Kidney (tissue), 14 donors: ENCODE measurements around the gene HECTD1. TPM values are rescaled to one million over a fixed set of nuclear protein-coding genes. Genes with fewer than 3 reads are reported as not detected.
"Not testable (repeated sequence)": the region's sequence is repeated elsewhere in the genome, so short reads cannot be mapped to it uniquely, and the experiment has no call there.

ENCODE experiments used
- DNase-seq, 5 donors: peaks; one replicate each; pipeline ENCODE4 v3.0.0-alpha.2; 2013 to 2020
- FAIRE-seq: peaks from 2 replicates; lab custom pipeline; 2012; peaks lifted over from hg19 to GRCh38; lab: Jason Lieb, UNC
- H3K27ac ChIP-seq, 2 donors: one replicate each; pipeline ENCODE4 v1.7.0; 2013; ENCODE audit warnings: low read depth in 2 of 2, low read length in 2 of 2, inconsistent platforms in 1 of 2
- H3K27me3 ChIP-seq: one replicate; pipeline ENCODE4 v1.7.1; 2013; ENCODE audit warnings: low read length, inconsistent platforms; ENCODE audit not compliant: control insufficient read depth, insufficient read depth
- H3K36me3 ChIP-seq, 3 donors: one replicate each; pipeline versions ENCODE4 v1.7.0 to v1.7.1; 2013; ENCODE audit warnings: low read length in 3 of 3, control low read depth in 1 of 3, inconsistent platforms in 1 of 3; ENCODE audit not compliant: insufficient read depth in 3 of 3, control insufficient read depth in 2 of 3
- H3K4me1 ChIP-seq, 3 donors: one replicate each; pipeline versions ENCODE4 v1.7.0 to v1.7.1; 2013; ENCODE audit warnings: low read length in 3 of 3, inconsistent platforms in 1 of 3, low read depth in 1 of 3; ENCODE audit not compliant: control insufficient read depth in 2 of 3, insufficient read depth in 2 of 3
- H3K4me3 ChIP-seq, 3 donors: one replicate each; pipeline versions ENCODE4 v1.7.0 to v1.8.1; 2013; ENCODE audit warnings: low read length in 3 of 3, control low read depth in 1 of 3, inconsistent platforms in 1 of 3
- H3K9ac ChIP-seq, 3 donors: one replicate each; pipeline versions ENCODE4 v1.7.0 to v1.7.1; 2013; ENCODE audit warnings: low read length in 3 of 3, control low read depth in 1 of 3, inconsistent platforms in 1 of 3
- H3K9me3 ChIP-seq, 3 donors: one replicate each; pipeline versions ENCODE4 v1.7.0 to v1.7.1; 2013; ENCODE audit warnings: low read length in 3 of 3, control low read depth in 1 of 3, inconsistent platforms in 1 of 3; ENCODE audit not compliant: control insufficient read depth in 2 of 3, insufficient read depth in 1 of 3
- CTCF ChIP-seq: IDR thresholded peaks from 3 replicates; pipeline ENCODE4 v1.5.1; 2012; ENCODE audit warnings: mild to moderate bottlenecking, moderate library complexity, borderline replicate concordance; ENCODE audit not compliant: insufficient read depth; ENCODE audit errors: extremely low read depth
- intact Hi-C: fragments of 100-400 bp; cut with DNase I; formaldehyde crosslinking; loops from one replicate; pipeline ENCODE4 v1.11.1; 2022
- polyA plus RNA-seq: library from polyadenylated mRNA; stranded (reverse); fragments of 350-450 nt; fragmentation: Illumina TruSeq; extraction: RNeasy Lipid Tissue Mini Kit (QIAGEN cat#74804); gene quantifications from one replicate; pipeline ENCODE4 v1.2.3, GENCODE V29; 2014; ENCODE audit warnings: low read depth, low replicate concordance; ENCODE audit not compliant: insufficient read depth
- total RNA-seq: library from RNA; stranded (reverse); fragmentation: NEBNext Ultra II Directional; extraction: Animal tissue kit (Norgen Biotek cat#: 25700); gene quantifications from one replicate; pipeline ENCODE4 v1.2.1, GENCODE V29; 2021
- donor health status: control.
- donor health status: control.
- donor health status: control.
- donor health status: control.
- donor health status: control.
- donor health status: DM: yes; HTN: yes; CAD: no.
- donor health status: Normal renal cell carcinoma (clear cell type).

The HECTD1 gene
- total and polyA plus RNA-seq, 2 donors from 2014 or later = 35.5 to 164 TPM

- no peak overlapping the region for H3K27ac ChIP-seq
- intact Hi-C loops = no loop called here
- no peak overlapping the region for H3K9ac ChIP-seq
- no peak for DNase-seq
- no peaks in the 10 kb centered on the region for H3K9me3 ChIP-seq
- no peak for TF ChIP-seq CTCF
- no peak for FAIRE-seq
- H3K4me3 ChIP-seq = no peak overlapping the region
- no peaks in the 10 kb centered on the region for H3K27me3 ChIP-seq
- H3K4me1 ChIP-seq = peaks cover 0 to 5% (median 3%) of the 10 kb centered on the region in 3 donors
- peaks cover 0 to 2% (median 0%) of the 10 kb centered on the region in 3 donors for H3K36me3 ChIP-seq
Observed at GRCh38 chr14:31196839-31197492, 10.6 kb downstream of the HECTD1 start.

GRCh38 chr14:31194661-31195060, 12.9 kb downstream of the HECTD1 start:
- Histone ChIP-seq H3K9me3 (no peaks in the 10 kb centered on the region), H3K36me3 (peaks cover 0 to 4% (median 2%) of the 10 kb centered on the region in 3 donors), H3K27ac (no peak overlapping the region), H3K4me1 (peaks cover 0 to 5% (median 3%) of the 10 kb centered on the region in 3 donors), H3K4me3 (no peak overlapping the region), H3K27me3 (no peaks in the 10 kb centered on the region), H3K9ac (no peak overlapping the region)
- FAIRE-seq (no peak), DNase-seq (no peak)
- intact Hi-C loops = no loop called here
- TF ChIP-seq CTCF = no peak

GRCh38 chr14:31194095-31194494, 13.5 kb downstream of the HECTD1 start:
- intact Hi-C loops = no loop called here
- H3K36me3 ChIP-seq = peaks cover 0 to 4% (median 2%) of the 10 kb centered on the region in 3 donors
- no peak for TF ChIP-seq CTCF
- H3K4me1 ChIP-seq = peaks cover 0 to 5% (median 3%) of the 10 kb centered on the region in 3 donors
- no peak for DNase-seq
- H3K9ac ChIP-seq = no peak overlapping the region
- no peak overlapping the region for H3K4me3 ChIP-seq
- no peak for FAIRE-seq
- H3K27ac ChIP-seq = no peak overlapping the region
- no peaks in the 10 kb centered on the region for H3K27me3 ChIP-seq
- no peaks in the 10 kb centered on the region for H3K9me3 ChIP-seq

- H3K27ac ChIP-seq, FAIRE-seq, H3K36me3 ChIP-seq, intact Hi-C loops, H3K9ac ChIP-seq, H3K4me1 ChIP-seq, DNase-seq, H3K4me3 ChIP-seq, H3K27me3 ChIP-seq, H3K9me3 ChIP-seq: not testable (repeated sequence)
Observed at GRCh38 chr14:31192544-31192943, 15.0 kb downstream of the HECTD1 start.
